Measurements from ENCODE around the gene UBASH3B. TPM values are rescaled to one million over a fixed set of nuclear protein-coding genes. Genes with fewer than 3 reads are reported as not detected.
"Not testable (repeated sequence)": the region's sequence is repeated elsewhere in the genome, so short reads cannot be mapped to it uniquely, and the experiment has no call there.

UBASH3B gene
- total RNA-seq, 1 donor from 2014 or later = 62.1 TPM

- H3K79me2 ChIP-seq (ENCODE audit: insufficient read depth, low read length); H3K9ac ChIP-seq (ENCODE audit: low read length); H3K36me3 Mint-ChIP-seq (ENCODE audit: low read depth, unreplicated experiment); H3K4me3 ChIP-seq (ENCODE audit: insufficient read depth, low read depth, low read length); H3K36me3 ChIP-seq (ENCODE audit: insufficient read depth, low read length); DNase-seq (ENCODE audit: low read depth); H2AFZ ChIP-seq (ENCODE audit: low read depth, low read length); H3K4me3 Mint-ChIP-seq (ENCODE audit: unreplicated experiment); H3K27me3 ChIP-seq (ENCODE audit: insufficient read depth, low read length); H3K4me1 ChIP-seq (ENCODE audit: insufficient read depth, low read length); H3K27ac ChIP-seq (ENCODE audit: low read depth, low read length); H3K27ac Mint-ChIP-seq (ENCODE audit: unreplicated experiment); H3K9me3 ChIP-seq (ENCODE audit: insufficient read depth, low read depth, low read length); H4K20me1 ChIP-seq (ENCODE audit: insufficient read depth, low read length); H3K9me3 Mint-ChIP-seq (ENCODE audit: unreplicated experiment); H3K27me3 Mint-ChIP-seq (ENCODE audit: low read depth, unreplicated experiment); FAIRE-seq; H3K4me2 ChIP-seq (ENCODE audit: low read length): not testable (repeated sequence)
- peaks cover 10% of the 10 kb centered on the region for H3K4me1 Mint-ChIP-seq (ENCODE audit: low read depth, unreplicated experiment)
Measured at GRCh38 chr11:122832297-122832696, 176.8 kb downstream of the UBASH3B start.

- Histone ChIP-seq H3K27me3 (ENCODE audit: insufficient read depth, low read length) (no peaks in the 10 kb centered on the region), H3K36me3 (ENCODE audit: insufficient read depth, low read length) (no peaks in the 10 kb centered on the region), H3K27ac (ENCODE audit: low read depth, low read length) (no peak overlapping the region), H3K4me3 (ENCODE audit: insufficient read depth, low read depth, low read length) (no peak overlapping the region), H3K9me3 (ENCODE audit: insufficient read depth, low read depth, low read length) (no peaks in the 10 kb centered on the region), H3K79me2 (ENCODE audit: insufficient read depth, low read length) (no peaks in the 10 kb centered on the region), H4K20me1 (ENCODE audit: insufficient read depth, low read length) (no peaks in the 10 kb centered on the region), H3K4me2 (ENCODE audit: low read length) (no peak overlapping the region), H3K9ac (ENCODE audit: low read length) (no peak overlapping the region), H3K4me1 (ENCODE audit: insufficient read depth, low read length) (no peaks in the 10 kb centered on the region), H2AFZ (ENCODE audit: low read depth, low read length) (no peak overlapping the region)
- TF ChIP-seq EZH2 (IDR thresholded peaks at IDR 0.05; ENCODE audit: insufficient read depth, low read length) = no peak
- no peak for TF ChIP-seq CTCF (IDR thresholded peaks at IDR 0.05; ENCODE audit: insufficient read depth, low read depth, low read length)
- Mint-ChIP-seq H3K27ac (ENCODE audit: unreplicated experiment) (no peak overlapping the region), H3K9me3 (ENCODE audit: unreplicated experiment) (peaks cover 2% of the 10 kb centered on the region), H3K27me3 (ENCODE audit: low read depth, unreplicated experiment) (peaks cover 5% of the 10 kb centered on the region), H3K4me3 (ENCODE audit: unreplicated experiment) (no peak overlapping the region), H3K36me3 (ENCODE audit: low read depth, unreplicated experiment) (no peaks in the 10 kb centered on the region), H3K4me1 (ENCODE audit: low read depth, unreplicated experiment) (peaks cover 10% of the 10 kb centered on the region)
- DNase-seq (ENCODE audit: low read depth) = no peak
- FAIRE-seq = no peak
Measured at GRCh38 chr11:122832721-122833470, 177.4 kb downstream of the UBASH3B start.

- Histone ChIP-seq H2AFZ (ENCODE audit: low read depth, low read length) (no peak overlapping the region), H3K36me3 (ENCODE audit: insufficient read depth, low read length) (no peaks in the 10 kb centered on the region), H3K4me1 (ENCODE audit: insufficient read depth, low read length) (no peaks in the 10 kb centered on the region), H3K27me3 (ENCODE audit: insufficient read depth, low read length) (no peaks in the 10 kb centered on the region), H3K9me3 (ENCODE audit: insufficient read depth, low read depth, low read length) (no peaks in the 10 kb centered on the region), H4K20me1 (ENCODE audit: insufficient read depth, low read length) (no peaks in the 10 kb centered on the region), H3K9ac (ENCODE audit: low read length) (no peak overlapping the region), H3K27ac (ENCODE audit: low read depth, low read length) (no peak overlapping the region), H3K79me2 (ENCODE audit: insufficient read depth, low read length) (no peaks in the 10 kb centered on the region), H3K4me2 (ENCODE audit: low read length) (no peak overlapping the region), H3K4me3 (ENCODE audit: insufficient read depth, low read depth, low read length) (no peak overlapping the region)
- DNase-seq (ENCODE audit: low read depth) (no peak), FAIRE-seq (no peak)
- Mint-ChIP-seq H3K36me3 (ENCODE audit: low read depth, unreplicated experiment) (no peaks in the 10 kb centered on the region), H3K4me3 (ENCODE audit: unreplicated experiment) (no peak overlapping the region), H3K4me1 (ENCODE audit: low read depth, unreplicated experiment) (peaks cover 10% of the 10 kb centered on the region), H3K9me3 (ENCODE audit: unreplicated experiment) (peaks cover 2% of the 10 kb centered on the region), H3K27ac (ENCODE audit: unreplicated experiment) (no peak overlapping the region), H3K27me3 (ENCODE audit: low read depth, unreplicated experiment) (peaks cover 5% of the 10 kb centered on the region)
- TF ChIP-seq CTCF (IDR thresholded peaks at IDR 0.05; ENCODE audit: insufficient read depth, low read depth, low read length) (no peak), EZH2 (IDR thresholded peaks at IDR 0.05; ENCODE audit: insufficient read depth, low read length) (no peak)
Measured at GRCh38 chr11:122833846-122834464, 178.4 kb downstream of the UBASH3B start.
